ENCODE results near the gene NFIB. TPM values are rescaled to one million over a fixed set of nuclear protein-coding genes. Genes with fewer than 3 reads are reported as not detected.

The NFIB gene
- total and polyA plus RNA-seq, 2 experiments from 2014 or later = 15.2 to 27.3 TPM

- Histone ChIP-seq H3K9me2 (replicated peaks; ENCODE audit: insufficient read depth) (no peaks in the 10 kb centered on the region), H3K4me2 (no peak overlapping the region), H3K79me2 (peaks cover 6% of the 10 kb centered on the region), H3K9me3 (ENCODE audit: low read depth) (no peaks in the 10 kb centered on the region), H4K20me1 (ENCODE audit: insufficient read depth, poor library complexity, severe bottlenecking) (no peaks in the 10 kb centered on the region), H2AFZ (no peak overlapping the region), H3K27me3 (no peaks in the 10 kb centered on the region), H3K36me3 (replicated peaks; ENCODE audit: insufficient read depth, low read depth) (no peaks in the 10 kb centered on the region), H3K27ac (no peak overlapping the region), H3K4me3 (no peak overlapping the region), H3K4me1 (ENCODE audit: insufficient read depth) (no peaks in the 10 kb centered on the region)
- 55% methylated on average over 1 of the region's 1 CpG for WGBS (ENCODE audit: low lambda C conversion rate, missing lambda C conversion rate)
- TF ChIP-seq CTCF (IDR thresholded peaks at IDR 0.05; ENCODE audit: poor library complexity) (no peak), EZH2phosphoT487 (IDR thresholded peaks at IDR 0.05; ENCODE audit: low read depth, severe bottlenecking, unreplicated experiment) (no peak), EZH2 (IDR thresholded peaks at IDR 0.05; ENCODE audit: borderline replicate concordance) (no peak)
- DNase-seq (ENCODE audit: low spot score) = no peak
Measured at GRCh38 chr9:14155237-14155636, 158.7 kb downstream of the NFIB start.

GRCh38 chr9:14153310-14153720 lies 160.6 kb downstream of the NFIB start:
- no peak for DNase-seq (ENCODE audit: low spot score)
- Histone ChIP-seq H3K4me3 (no peak overlapping the region), H3K4me2 (no peak overlapping the region), H2AFZ (no peak overlapping the region), H3K9me2 (replicated peaks; ENCODE audit: insufficient read depth) (no peaks in the 10 kb centered on the region), H3K4me1 (ENCODE audit: insufficient read depth) (no peaks in the 10 kb centered on the region), H3K79me2 (peaks cover 5% of the 10 kb centered on the region), H4K20me1 (ENCODE audit: insufficient read depth, poor library complexity, severe bottlenecking) (no peaks in the 10 kb centered on the region), H3K9me3 (ENCODE audit: low read depth) (no peaks in the 10 kb centered on the region), H3K27ac (no peak overlapping the region), H3K36me3 (replicated peaks; ENCODE audit: insufficient read depth, low read depth) (no peaks in the 10 kb centered on the region), H3K27me3 (no peaks in the 10 kb centered on the region)
- TF ChIP-seq EZH2 (IDR thresholded peaks at IDR 0.05; ENCODE audit: borderline replicate concordance) (no peak), CTCF (IDR thresholded peaks at IDR 0.05; ENCODE audit: poor library complexity) (no peak), EZH2phosphoT487 (IDR thresholded peaks at IDR 0.05; ENCODE audit: low read depth, severe bottlenecking, unreplicated experiment) (no peak)
- WGBS (ENCODE audit: low lambda C conversion rate, missing lambda C conversion rate) = 38% methylated on average over 3 of the region's 3 CpGs

GRCh38 chr9:14151451-14151850 lies 162.5 kb downstream of the NFIB start:
- no peak for DNase-seq (ENCODE audit: low spot score)
- Histone ChIP-seq H3K4me2 (no peak overlapping the region), H4K20me1 (ENCODE audit: insufficient read depth, poor library complexity, severe bottlenecking) (no peaks in the 10 kb centered on the region), H2AFZ (no peak overlapping the region), H3K27me3 (no peaks in the 10 kb centered on the region), H3K4me3 (no peak overlapping the region), H3K9me2 (replicated peaks; ENCODE audit: insufficient read depth) (no peaks in the 10 kb centered on the region), H3K9me3 (ENCODE audit: low read depth) (no peaks in the 10 kb centered on the region), H3K27ac (no peak overlapping the region), H3K4me1 (ENCODE audit: insufficient read depth) (no peaks in the 10 kb centered on the region), H3K36me3 (replicated peaks; ENCODE audit: insufficient read depth, low read depth) (no peaks in the 10 kb centered on the region), H3K79me2 (peaks cover 5% of the 10 kb centered on the region)
- TF ChIP-seq CTCF (IDR thresholded peaks at IDR 0.05; ENCODE audit: poor library complexity) (no peak), EZH2 (IDR thresholded peaks at IDR 0.05; ENCODE audit: borderline replicate concordance) (no peak), EZH2phosphoT487 (IDR thresholded peaks at IDR 0.05; ENCODE audit: low read depth, severe bottlenecking, unreplicated experiment) (no peak)
- WGBS (ENCODE audit: low lambda C conversion rate, missing lambda C conversion rate) = 89% methylated on average over 3 of the region's 3 CpGs

Measured in hepatocyte (in vitro differentiated cells).